ENCODE measurements around the gene C1R.
A peak's percentile ranks its signal among the peaks of the same experiment; 100 is the strongest.

Gene C1R

DNA sequence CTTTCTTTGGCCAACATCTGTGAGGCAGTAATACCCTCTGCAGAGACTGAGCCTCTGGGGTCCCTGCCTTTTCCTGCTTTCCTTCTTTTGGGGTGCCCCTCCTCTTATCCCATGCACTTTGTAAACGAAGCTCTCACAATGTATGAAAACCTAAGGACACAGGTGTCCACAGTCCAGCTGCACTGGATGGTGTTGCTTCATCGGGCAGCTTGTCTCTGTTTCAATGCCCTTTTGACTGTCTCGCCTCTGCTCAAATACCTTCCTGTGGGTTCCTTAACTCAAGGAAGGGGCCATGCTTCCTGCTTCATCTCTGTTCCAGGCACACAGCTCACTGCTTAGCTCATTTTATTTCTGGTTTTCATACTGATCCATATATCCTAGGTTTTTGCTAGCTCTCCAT is 10.3 kb upstream of the C1R start:
- in situ Hi-C loops (cut with MboI; ENCODE audit: low pct_unique_long_range_greater_than_20kb, low sequenced_read_pairs) = no loop called here

DNA sequence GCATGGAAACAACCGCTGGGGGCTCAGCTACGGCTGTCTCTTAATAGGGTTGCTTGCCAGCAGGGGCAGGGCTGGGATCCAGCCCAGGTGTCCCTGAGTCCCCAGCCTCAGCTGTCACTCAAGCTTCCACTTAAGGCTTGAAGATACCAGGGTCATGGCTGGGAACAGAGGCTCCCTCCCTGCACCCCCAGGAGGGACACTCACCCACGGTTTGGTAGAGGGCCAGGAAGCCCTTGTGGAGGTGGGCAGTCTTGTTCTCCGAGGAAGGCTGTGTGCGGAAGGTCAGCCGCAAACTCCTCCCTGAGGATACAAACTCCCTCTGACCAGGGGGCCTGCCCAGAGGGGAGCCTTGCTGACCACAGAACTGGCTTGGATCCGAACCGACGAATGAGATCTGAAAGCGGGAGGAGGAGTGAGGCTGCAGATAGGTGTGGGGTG is 9.5 kb upstream of the C1R start:
- in situ Hi-C loops (cut with MboI; ENCODE audit: low pct_unique_long_range_greater_than_20kb, low sequenced_read_pairs) = no loop called here
- no peak for DNase-seq

More for the DNA sequence above, 10.3 kb upstream of the C1R start:
- no peak for DNase-seq

DNA sequence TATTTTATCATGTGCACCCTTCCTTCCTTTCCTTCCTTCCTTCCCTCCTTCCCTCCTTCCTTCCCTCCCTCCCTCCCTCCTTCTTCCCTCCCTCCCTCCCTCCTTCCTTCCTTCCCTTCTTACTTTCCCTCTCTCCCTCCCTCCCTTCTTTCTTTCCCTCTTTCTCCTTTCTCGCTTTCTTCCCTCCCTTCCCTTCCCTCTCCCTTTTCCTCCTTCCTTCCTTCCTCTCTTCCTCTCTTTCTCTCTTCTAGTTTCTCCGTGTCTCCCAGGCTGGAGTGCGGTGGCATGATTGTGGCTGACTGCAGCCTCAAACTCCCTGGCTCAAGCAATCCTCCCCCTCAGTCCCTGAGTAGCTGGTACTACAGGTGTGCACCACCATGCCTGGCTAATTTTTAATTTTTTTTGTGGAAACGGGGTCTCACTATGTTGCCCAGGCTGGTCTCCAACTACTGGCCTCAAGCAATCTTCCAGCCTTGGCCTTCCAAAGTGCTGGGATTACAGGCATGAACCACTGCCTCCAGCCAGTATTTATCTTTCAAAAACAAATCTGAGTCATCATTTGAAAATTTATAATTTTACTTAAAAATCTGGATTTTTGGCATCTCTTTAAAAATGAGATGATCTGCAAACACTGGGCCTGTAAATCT is 8.9 kb upstream of the C1R start:
- DNase-seq = no peak
- in situ Hi-C loops (cut with MboI; ENCODE audit: low pct_unique_long_range_greater_than_20kb, low sequenced_read_pairs) = no loop called here

DNA sequence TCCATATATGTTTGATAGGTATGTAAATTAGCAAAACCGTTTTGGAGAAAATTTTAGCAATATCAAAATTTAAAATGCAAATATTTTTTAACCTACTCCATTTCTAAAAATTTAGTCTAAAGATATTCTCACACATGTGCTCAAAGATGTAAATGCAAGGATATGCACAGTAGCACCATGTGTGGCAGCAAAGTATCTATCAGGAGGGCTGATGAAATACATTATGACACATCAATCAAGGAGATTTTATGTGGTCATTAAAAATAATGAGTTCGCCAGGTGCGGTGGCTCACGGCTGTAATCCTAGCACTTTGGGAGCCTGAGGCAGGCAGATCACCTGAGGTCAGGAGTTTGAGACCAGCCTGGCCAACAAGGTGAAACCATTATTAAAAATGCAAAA is 8.0 kb upstream of the C1R start:
- DNase-seq = no peak
- in situ Hi-C loops (cut with MboI; ENCODE audit: low pct_unique_long_range_greater_than_20kb, low sequenced_read_pairs) = no loop called here

DNA sequence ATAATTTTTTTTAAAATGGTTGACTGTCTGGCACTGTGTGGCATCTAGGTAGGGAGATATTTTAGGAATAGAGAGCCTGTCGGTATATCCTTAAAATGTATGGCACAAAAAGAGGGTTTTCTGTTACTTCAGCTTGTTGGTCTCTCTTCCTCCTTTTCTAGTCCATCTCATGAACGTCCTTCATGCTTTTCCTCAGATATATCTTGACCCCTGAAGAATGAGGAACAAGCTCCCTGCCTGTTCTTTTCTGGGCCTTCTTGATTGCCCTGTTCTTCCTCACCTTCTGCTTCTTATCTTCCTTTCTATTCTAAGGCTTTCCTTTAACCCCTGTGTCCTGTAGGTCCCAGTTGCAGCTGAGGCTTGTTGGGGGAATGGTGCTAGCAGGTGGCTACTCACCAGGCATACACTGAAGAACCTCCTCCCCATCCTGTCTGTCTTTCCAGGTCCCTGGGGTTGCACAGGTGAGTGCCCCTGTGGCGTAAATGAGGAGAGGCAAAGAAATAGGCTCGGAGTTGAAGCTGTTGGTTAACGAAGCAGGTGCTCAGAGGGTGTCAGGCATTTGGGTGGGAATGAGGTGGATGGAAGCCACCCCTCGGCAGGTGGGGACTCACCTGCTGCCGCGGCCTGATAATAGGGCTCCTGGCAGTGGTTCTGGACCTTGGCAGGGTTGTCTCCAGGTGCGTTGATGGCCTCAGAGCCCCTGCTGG is 7.2 kb upstream of the C1R start:
- in situ Hi-C loops (cut with MboI; ENCODE audit: low pct_unique_long_range_greater_than_20kb, low sequenced_read_pairs) = no loop called here
- DNase-seq = peak; percentile 62

DNA sequence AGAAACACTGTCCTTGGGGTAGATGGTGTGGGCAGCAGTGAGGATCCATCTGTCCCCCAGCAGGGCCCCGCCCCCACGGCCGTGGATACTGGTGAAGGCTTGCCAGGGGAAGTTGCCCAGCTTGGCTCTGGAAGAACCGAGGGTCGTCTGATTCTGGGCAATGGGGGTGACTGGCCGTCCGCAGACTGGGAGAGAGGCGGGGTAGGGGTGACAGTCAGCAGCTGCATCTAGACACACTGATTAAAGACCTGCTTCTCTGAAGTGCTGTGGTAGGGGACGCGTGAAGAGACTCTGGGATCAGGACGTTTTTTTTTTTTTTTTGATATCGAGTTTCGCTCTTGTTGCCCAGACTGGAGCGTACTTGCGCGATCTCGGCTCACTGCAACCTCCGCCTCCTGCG is 4.7 kb upstream of the C1R start:
- no peak for DNase-seq
- in situ Hi-C loops (cut with MboI; ENCODE audit: low pct_unique_long_range_greater_than_20kb, low sequenced_read_pairs) = no loop called here

DNA sequence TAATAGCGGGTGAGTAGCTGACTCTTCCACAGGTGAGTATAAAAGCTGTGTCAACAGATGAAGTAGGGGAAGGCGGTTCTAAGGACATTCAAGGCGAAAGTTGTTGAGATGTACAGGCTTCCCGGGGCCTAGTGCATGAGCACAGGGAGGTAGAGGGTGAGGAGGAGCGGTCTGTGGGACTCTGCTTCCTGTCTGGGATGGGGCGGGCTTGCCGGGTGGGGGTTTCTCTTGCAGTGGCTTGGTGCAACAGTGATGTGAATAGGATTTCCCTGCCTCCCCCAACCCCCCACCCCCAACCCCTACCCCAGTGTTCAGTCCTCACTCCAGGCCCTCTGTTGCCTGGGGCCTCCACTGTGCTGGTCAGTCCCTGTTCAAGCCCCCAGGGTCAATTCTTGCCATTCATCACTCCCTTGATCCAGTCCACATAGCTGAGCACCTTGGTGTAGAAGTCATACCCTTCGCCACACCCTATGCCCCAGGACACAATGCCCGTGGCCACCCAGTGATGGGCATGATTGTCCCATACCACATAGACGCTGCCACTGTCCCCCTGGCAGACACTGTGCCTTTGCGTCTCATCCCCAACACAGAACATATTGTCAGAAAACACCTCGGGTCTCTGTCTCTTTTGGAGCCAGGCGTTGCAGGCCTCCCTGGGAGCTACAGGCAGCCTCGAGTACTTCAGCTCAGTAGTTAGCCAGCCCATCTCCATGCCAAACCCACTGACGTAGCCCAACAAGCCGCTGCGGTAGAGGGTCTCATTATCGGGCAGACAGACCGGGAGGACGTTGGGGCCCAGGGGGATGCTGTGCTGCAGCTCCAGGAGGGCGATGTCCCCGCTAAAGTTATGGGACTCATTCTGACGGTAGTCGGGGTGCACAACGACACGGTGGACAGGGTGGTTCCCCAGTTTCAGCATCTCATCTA is 4.0 kb upstream of the C1R start:
- in situ Hi-C loops (cut with MboI; ENCODE audit: low pct_unique_long_range_greater_than_20kb, low sequenced_read_pairs) = no loop called here
- no peak for DNase-seq

DNA sequence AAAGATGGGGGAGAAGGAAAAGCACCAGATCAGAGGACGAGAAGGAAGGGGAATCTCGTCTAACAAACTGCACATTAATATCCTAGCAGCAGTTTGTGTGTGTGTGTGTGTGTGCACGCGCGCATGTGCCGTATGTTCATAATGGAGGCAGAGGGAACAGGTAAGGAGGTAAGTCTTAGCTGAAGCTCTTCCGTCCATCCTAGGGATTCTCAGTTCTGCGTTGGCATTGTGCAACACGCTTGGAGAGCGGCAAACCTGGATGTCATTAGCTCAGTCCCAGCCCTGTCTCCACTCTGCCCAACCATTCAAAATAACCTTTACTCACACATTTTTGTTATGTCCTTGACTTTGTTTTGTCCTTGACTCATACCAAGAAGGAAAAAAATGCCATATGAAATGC is 1.6 kb upstream of the C1R start:
- in situ Hi-C loops (cut with MboI; ENCODE audit: low pct_unique_long_range_greater_than_20kb, low sequenced_read_pairs) = no loop called here
- DNase-seq = no peak

DNA sequence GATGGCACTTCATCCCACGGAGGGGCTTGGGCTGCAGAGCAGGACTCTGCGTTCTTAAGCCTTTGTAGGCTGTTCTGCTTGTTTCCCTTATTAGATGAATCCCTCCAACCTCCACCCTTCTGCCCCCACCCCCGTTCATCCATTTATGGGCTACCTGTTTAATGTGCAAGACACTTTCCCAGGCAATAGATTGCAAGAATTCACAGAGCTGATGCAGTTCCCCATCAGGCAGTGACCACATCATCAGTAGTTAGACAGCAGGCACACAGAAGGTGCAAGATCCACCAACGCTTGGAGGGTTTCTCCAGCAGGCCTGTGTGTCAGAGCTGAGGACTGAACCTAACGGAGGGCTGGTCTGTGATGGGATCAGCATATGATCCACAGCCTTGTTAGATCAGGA is 1.2 kb upstream of the C1R start:
- in situ Hi-C loops (cut with MboI; ENCODE audit: low pct_unique_long_range_greater_than_20kb, low sequenced_read_pairs) = no loop called here
- no peak for DNase-seq

DNA sequence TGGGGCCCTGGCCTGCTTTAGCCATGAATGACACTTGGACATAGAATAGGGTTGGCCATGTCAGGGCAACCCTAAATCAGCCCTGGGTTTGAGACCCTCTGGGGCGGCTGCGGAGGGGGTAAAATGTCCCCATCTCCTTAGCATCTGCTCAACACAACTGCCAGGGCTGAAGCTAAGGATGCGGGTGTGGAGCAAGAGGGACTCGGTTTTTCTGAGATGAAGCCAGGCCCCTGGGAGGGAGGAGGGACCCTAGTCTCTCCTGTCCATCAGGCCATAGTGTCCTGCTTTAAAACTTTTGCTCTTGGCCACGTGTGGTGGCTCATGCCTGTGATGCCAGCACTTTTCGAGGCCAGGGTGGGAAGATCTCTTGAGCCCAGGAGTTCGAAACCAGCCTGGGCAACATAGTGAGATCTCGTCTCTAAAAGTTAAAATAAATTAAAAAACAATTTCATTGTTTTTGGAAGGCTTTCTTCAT is 778 bp upstream of the C1R start:
- no peak for DNase-seq
- in situ Hi-C loops (cut with MboI; ENCODE audit: low pct_unique_long_range_greater_than_20kb, low sequenced_read_pairs) = no loop called here

DNA sequence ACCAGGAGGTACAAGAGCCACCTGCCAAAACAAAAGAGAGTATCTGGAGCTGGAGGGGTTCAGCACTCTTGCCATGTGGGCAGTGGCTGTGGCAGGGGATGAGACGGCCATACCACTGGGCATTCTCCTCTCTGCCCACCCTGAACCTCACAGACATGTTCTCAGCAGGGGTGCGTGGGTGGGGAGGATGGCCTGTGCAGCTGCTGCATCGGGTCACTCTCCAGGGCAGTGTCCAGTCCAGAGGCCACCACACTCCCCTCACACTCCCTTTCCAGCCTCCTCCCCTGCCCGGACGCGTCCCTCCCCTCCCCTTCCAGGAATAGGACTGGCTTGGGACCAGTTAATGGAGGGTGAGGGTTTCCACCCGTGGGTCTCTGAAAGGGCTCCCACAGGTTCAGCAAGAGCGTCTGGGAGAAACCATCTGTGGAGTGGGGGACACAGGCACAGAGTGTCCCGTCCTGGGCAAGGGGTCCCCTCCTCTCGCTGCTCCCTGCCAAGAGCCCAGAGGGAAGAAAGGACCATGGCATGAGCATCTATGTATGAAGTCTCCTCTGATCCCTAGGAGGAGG is 501 bp downstream of the C1R start:
- in situ Hi-C loops (cut with MboI; ENCODE audit: low pct_unique_long_range_greater_than_20kb, low sequenced_read_pairs) = no loop called here
- DNase-seq = no peak

DNA sequence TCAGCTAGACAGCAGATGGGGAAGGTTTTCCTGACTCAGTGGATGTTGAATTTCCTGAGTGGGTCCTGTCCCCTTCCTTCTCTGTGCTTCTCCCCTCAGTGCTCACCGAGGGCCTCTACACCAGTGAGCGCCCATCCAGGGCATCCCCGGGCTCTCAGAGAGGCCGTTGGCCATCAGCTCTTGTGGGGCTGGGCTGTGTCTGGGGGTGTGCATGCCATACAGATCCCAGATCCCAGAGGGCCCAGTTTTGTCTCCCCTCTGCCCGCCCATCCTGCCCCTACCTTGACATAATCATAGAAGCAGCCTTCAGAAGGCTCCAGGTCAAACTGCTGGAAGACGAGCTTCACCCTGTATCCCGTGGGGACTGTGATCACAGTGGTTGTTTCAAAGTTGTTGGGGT is 1.1 kb downstream of the C1R start:
- in situ Hi-C loops (cut with MboI; ENCODE audit: low pct_unique_long_range_greater_than_20kb, low sequenced_read_pairs) = no loop called here
- DNase-seq = no peak

DNA sequence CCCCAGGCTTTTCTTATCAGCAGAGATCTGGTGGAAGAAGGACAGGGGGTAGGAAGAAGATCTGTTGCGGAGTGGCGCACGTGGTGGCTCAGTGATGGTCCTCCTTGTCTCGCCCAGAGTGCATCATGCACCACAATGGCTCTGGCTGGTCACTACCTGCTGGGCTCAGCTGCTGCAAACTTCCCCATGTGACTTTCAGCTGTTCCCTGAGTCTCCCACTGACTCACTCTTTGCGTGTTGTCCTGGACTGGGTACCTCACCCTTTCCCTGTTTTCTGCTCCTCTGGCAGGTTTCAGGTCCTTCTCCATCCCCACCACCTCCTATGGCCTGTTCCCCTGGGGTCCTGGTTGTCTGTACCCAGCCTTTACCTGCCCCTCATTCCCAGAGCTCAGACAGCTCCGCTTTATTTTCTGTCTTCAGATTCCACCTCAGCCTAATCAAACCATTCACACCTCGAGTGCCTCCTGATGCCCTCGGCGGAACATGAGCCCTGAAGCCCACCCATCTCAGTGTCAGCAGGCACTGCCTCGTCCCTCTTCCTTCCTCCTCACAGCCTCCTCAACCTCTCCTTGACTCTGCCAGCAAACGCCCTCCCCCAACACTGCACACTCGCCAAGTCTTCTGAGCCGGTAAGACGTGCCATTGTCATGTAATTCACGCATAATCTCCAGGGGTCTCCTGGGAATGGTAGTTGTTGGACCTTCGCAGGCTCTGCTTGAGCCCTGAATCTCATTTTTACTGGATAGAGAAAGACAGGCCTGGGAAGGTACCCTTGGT is 1.8 kb downstream of the C1R start:
- in situ Hi-C loops (cut with MboI; ENCODE audit: low pct_unique_long_range_greater_than_20kb, low sequenced_read_pairs) = no loop called here
- no peak for DNase-seq

DNA sequence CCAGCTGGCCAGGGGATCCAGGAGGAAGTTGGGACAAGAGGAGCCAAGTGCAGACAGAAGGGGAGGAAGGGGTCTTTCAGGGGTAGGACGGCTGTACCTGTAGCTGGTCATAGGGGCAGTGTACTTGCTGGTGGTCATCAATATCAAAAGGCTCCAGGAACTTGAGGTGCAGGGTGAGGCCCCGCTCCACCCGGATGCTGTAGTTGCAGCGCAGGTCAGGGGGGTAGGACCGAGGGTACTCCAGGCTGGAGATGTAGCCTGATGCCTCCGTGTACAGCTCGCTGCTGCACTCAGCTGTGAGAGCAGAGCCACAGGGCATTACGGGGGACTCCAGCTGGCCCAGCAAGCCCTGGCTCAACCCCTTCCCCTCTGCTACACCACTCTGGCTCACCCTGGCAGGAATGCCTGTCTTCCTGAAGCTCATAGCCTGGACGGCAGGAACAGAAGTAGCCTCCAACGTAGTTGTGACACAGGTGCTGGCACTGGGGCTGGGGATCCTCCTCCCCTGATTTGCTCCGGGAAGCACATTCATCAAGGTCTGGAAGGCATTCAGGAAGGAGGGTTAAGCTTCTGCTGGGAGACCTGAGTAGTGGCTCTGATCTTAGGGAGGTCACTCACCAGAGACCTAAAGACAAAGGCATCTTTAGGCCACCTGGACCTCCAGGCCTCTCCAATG is 2.9 kb downstream of the C1R start:
- in situ Hi-C loops (cut with MboI; ENCODE audit: low pct_unique_long_range_greater_than_20kb, low sequenced_read_pairs) = no loop called here
- no peak for DNase-seq

DNA sequence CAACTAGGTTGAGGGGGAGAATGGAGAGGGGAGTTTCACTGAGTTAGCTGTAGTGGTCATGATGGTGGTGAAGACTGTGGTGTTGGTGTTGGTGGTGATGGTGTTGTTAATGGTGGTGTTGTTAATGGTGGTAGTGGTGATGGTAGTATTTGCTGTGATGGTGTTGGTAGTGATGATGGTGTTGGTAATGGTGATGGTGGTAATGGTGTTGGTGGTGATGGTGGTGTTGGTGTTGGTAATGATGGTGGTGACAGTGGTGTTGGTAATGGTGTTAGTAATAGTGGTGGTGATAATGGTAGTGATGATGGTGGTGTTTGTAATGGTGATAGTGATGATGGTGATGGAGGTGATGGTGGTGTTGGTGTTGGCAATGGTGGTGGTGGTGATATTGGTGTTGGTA is 9.1 kb downstream of the C1R start:
- in situ Hi-C loops (cut with MboI; ENCODE audit: low pct_unique_long_range_greater_than_20kb, low sequenced_read_pairs) = no loop called here
- no peak for DNase-seq

DNA sequence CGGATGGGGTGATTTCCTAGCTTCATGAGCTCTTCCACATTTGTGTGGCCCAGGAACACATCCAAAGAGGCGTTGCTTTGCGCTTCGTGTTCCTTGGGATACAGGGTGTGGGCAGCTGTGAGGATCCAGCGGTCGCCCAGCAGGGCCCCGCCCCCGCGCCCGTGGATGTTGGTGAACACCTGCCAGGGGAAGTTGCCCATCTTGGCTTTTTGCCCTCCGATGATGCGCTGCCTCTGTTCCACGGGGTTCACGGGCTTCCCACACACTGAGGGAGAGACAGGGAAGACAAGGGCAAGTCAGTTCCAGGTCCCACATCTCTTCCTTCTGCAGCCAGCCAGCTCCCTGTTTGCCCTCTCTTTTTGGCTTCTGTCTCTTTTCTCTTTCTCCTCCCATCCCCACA is 11.2 kb downstream of the C1R start:
- DNase-seq = no peak
- in situ Hi-C loops (cut with MboI; ENCODE audit: low pct_unique_long_range_greater_than_20kb, low sequenced_read_pairs) = no loop called here

DNA sequence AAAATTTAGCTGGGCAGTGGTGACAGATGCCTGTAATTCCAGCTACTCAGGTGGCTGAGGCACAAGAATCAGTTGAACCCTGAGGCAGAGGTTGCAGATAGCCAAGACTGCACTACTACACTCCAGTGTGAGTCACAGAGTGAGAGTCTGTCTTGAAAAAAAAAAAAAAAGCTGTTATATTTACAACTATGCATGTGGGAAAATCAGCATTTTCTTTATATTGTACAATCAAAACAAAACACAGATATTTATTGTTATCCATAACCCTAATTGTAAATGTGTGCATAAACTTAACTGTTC is 12.5 kb downstream of the C1R start:
- in situ Hi-C loops (cut with MboI; ENCODE audit: low pct_unique_long_range_greater_than_20kb, low sequenced_read_pairs) = no loop called here
- DNase-seq = no peak

DNA sequence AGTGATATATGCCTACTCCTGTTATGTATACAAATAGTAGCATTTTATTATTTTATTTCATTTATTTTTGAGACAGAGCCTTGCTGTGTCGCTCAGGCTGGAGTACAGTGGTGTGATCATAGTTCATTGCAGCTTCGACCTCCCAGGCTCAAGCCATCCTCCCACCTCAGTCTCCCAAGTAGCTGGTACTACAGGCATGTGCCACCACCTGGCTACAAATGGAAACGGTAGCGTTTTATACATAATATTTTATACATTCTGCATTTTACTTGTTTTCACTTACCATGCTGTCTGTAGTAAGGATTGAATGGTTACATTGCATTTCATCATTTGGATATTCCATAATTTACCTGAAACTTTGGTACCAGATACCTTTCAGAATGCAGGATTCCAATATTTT is 14.1 kb downstream of the C1R start:
- in situ Hi-C loops (cut with MboI; ENCODE audit: low pct_unique_long_range_greater_than_20kb, low sequenced_read_pairs) = no loop called here
- DNase-seq = no peak

DNA sequence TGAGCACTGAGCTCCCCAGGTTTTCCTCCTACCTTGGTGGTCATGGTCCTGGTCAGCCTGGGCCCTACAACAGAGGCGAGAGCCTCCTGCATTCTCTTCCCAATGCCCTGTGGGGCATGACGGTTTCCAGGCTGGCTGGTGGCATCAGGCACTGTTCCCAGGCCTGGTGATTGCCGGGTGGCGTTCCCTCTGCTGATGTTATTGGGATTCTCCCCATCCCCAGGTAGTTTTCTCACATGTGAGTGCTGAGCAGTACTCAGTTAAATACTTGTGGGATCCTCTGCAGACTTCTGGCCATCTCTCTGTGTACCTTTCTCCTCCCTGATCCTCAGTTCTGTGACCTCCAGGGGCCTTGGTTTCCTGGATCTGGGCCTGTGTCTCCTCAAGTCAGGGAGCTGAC is 15.8 kb downstream of the C1R start:
- in situ Hi-C loops (cut with MboI; ENCODE audit: low pct_unique_long_range_greater_than_20kb, low sequenced_read_pairs) = no loop called here
- no peak for DNase-seq
